ENCODE data around the gene OR5AN1.
A peak's percentile ranks its signal among the peaks of the same experiment; 100 is the strongest.

OR5AN1 gene

DNA sequence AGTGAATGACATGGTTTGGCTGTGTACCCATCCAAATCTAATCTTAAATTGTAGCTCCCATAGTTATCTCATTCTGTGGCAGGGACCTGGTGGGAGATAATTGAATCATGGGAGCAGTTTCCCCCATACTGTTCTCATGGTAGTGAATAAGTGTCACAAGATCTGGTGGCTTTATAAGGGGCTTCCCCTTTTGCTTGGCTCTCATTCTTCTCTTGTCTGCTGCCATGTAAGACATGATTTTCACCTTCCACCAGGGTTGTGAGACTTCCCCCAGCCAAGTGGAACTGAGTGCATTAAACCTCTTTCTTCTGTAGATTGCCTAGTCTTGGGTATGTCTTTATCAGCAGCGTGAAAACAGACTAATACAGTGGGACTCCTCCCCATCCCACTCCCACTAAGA is 56.4 kb downstream of the OR5AN1 start:
- no peaks in the 10 kb centered on the region for H3K79me1 ChIP-seq (ENCODE audit: low read length)
- H3K4me1 ChIP-seq (ENCODE audit: control insufficient read depth, low read depth, low read length), result no peaks in the 10 kb centered on the region
- H4K5ac ChIP-seq (ENCODE audit: low read length), result no peak overlapping the region
- H2BK120ac ChIP-seq (ENCODE audit: low read depth, low read length), result no peak overlapping the region
- H3K79me2 ChIP-seq (ENCODE audit: control insufficient read depth, insufficient read depth, low read length), result no peaks in the 10 kb centered on the region
- no peak for DNase-seq
- H3K27me3 ChIP-seq (ENCODE audit: insufficient read depth, low read length, poor library complexity), result no peaks in the 10 kb centered on the region
- no peak overlapping the region for H3K23ac ChIP-seq (ENCODE audit: low read length)
- H3K9ac ChIP-seq (ENCODE audit: low read length), result no peak overlapping the region
- H3K27ac ChIP-seq (ENCODE audit: low read depth, low read length), result no peak overlapping the region
- no peak overlapping the region for H3K4me2 ChIP-seq (ENCODE audit: low read length)
- H4K8ac ChIP-seq (ENCODE audit: low read depth, low read length), result no peak overlapping the region
- no peak overlapping the region for H2AK5ac ChIP-seq (ENCODE audit: low read length)
- H2BK5ac ChIP-seq (ENCODE audit: low read length), result no peak overlapping the region
- no peaks in the 10 kb centered on the region for H3K36me3 ChIP-seq (ENCODE audit: control insufficient read depth, insufficient read depth, low read length)
- WGBS (ENCODE audit: extremely low coverage, insufficient coverage, low lambda C conversion rate), result no CpG with 5 or more reads among the region's 1 CpG
- no peak overlapping the region for H3K4me3 ChIP-seq (ENCODE audit: low read length)
- H3K18ac ChIP-seq (ENCODE audit: low read length), result no peak overlapping the region
- H3K4ac ChIP-seq (ENCODE audit: low read depth, low read length), result no peak overlapping the region
- H2BK15ac ChIP-seq (replicated peaks; ENCODE audit: low read depth), result no peak overlapping the region
- H3K56ac ChIP-seq (ENCODE audit: low read length), result no peak overlapping the region

- Histone ChIP-seq H3K4me3 (ENCODE audit: low read length) (no peak overlapping the region), H3K27ac (ENCODE audit: low read depth, low read length) (no peak overlapping the region), H2AK5ac (ENCODE audit: low read length) (no peak overlapping the region), H3K79me2 (ENCODE audit: control insufficient read depth, insufficient read depth, low read length) (no peaks in the 10 kb centered on the region), H3K36me3 (ENCODE audit: control insufficient read depth, insufficient read depth, low read length) (no peaks in the 10 kb centered on the region), H3K9ac (ENCODE audit: low read length) (no peak overlapping the region), H3K23ac (ENCODE audit: low read length) (no peak overlapping the region), H3K27me3 (ENCODE audit: insufficient read depth, low read length, poor library complexity) (no peaks in the 10 kb centered on the region), H3K4me2 (ENCODE audit: low read length) (no peak overlapping the region), H3K4me1 (ENCODE audit: control insufficient read depth, low read depth, low read length) (no peaks in the 10 kb centered on the region), H3K18ac (ENCODE audit: low read length) (no peak overlapping the region), H2BK5ac (ENCODE audit: low read length) (no peak overlapping the region), H4K5ac (ENCODE audit: low read length) (no peak overlapping the region), H3K79me1 (ENCODE audit: low read length) (no peaks in the 10 kb centered on the region), H2BK15ac (replicated peaks; ENCODE audit: low read depth) (no peak overlapping the region), H3K56ac (ENCODE audit: low read length) (no peak overlapping the region), H3K4ac (ENCODE audit: low read depth, low read length) (no peak overlapping the region), H2BK120ac (ENCODE audit: low read depth, low read length) (no peak overlapping the region), H4K8ac (ENCODE audit: low read depth, low read length) (no peak overlapping the region)
- no peak for DNase-seq
- no CpG with 5 or more reads among the region's 5 CpGs for WGBS (ENCODE audit: extremely low coverage, insufficient coverage, low lambda C conversion rate)
Observed at GRCh38 chr11:59416613-59417012, 57.9 kb downstream of the OR5AN1 start.

DNA sequence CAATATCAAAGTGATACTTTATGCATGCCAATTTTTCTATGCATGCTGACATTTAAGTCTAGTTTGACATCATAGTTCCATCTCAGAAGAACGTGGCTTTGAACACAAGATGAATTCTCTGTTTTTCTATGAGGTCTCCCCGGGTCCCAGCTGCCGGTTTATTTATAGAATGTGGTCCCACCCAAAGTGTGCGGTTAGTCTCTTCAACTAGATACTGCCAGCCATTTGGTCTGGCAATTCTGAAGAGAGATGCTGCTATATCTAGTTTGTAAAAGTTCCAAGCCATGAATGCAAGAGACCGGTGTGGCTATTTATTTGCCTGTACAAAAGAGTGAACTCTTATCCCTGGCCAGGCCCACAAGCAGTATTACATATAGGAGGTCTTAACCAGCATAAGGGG is 58.3 kb downstream of the OR5AN1 start:
- Histone ChIP-seq H3K79me2 (ENCODE audit: control insufficient read depth, insufficient read depth, low read length) (no peaks in the 10 kb centered on the region), H3K9ac (ENCODE audit: low read length) (no peak overlapping the region), H3K4ac (ENCODE audit: low read depth, low read length) (no peak overlapping the region), H3K18ac (ENCODE audit: low read length) (no peak overlapping the region), H3K56ac (ENCODE audit: low read length) (no peak overlapping the region), H2BK5ac (ENCODE audit: low read length) (no peak overlapping the region), H3K4me3 (ENCODE audit: low read length) (no peak overlapping the region), H2BK15ac (replicated peaks; ENCODE audit: low read depth) (no peak overlapping the region), H3K27me3 (ENCODE audit: insufficient read depth, low read length, poor library complexity) (no peaks in the 10 kb centered on the region), H3K36me3 (ENCODE audit: control insufficient read depth, insufficient read depth, low read length) (no peaks in the 10 kb centered on the region), H4K8ac (ENCODE audit: low read depth, low read length) (no peak overlapping the region), H4K5ac (ENCODE audit: low read length) (no peak overlapping the region), H3K27ac (ENCODE audit: low read depth, low read length) (no peak overlapping the region), H2AK5ac (ENCODE audit: low read length) (no peak overlapping the region), H3K79me1 (ENCODE audit: low read length) (no peaks in the 10 kb centered on the region), H3K4me1 (ENCODE audit: control insufficient read depth, low read depth, low read length) (no peaks in the 10 kb centered on the region), H2BK120ac (ENCODE audit: low read depth, low read length) (no peak overlapping the region), H3K4me2 (ENCODE audit: low read length) (no peak overlapping the region), H3K23ac (ENCODE audit: low read length) (no peak overlapping the region)
- no CpG with 5 or more reads among the region's 5 CpGs for WGBS (ENCODE audit: extremely low coverage, insufficient coverage, low lambda C conversion rate)
- no peak for DNase-seq

DNA sequence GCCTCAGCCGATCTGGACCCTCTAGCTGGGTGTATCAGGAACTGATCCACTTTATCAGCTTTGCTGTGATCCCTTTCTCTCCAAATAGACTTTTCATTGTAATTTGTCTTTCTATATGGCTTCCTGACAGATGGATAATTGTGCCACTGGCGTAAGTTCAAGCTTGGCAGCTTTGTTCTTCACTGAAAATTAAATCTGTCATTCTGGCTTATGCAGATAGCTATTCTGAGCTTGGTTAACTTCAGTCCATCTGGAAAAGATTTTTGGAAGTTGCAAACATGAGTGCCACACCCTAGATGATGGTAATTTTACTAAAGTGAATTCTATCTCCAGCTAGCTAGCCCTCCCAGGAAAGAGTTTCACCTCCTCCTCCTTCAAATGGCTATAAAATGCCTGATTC is 59.5 kb downstream of the OR5AN1 start:
- H3K27ac ChIP-seq (ENCODE audit: low read depth, low read length), result no peak overlapping the region
- no peak overlapping the region for H3K4me2 ChIP-seq (ENCODE audit: low read length)
- no peak overlapping the region for H4K5ac ChIP-seq (ENCODE audit: low read length)
- H3K9ac ChIP-seq (ENCODE audit: low read length), result no peak overlapping the region
- H3K4me1 ChIP-seq (ENCODE audit: control insufficient read depth, low read depth, low read length), result no peaks in the 10 kb centered on the region
- DNase-seq, result no peak
- no peak overlapping the region for H3K4me3 ChIP-seq (ENCODE audit: low read length)
- H3K36me3 ChIP-seq (ENCODE audit: control insufficient read depth, insufficient read depth, low read length), result no peaks in the 10 kb centered on the region
- no peaks in the 10 kb centered on the region for H3K27me3 ChIP-seq (ENCODE audit: insufficient read depth, low read length, poor library complexity)
- H3K4ac ChIP-seq (ENCODE audit: low read depth, low read length), result no peak overlapping the region
- no peak overlapping the region for H4K8ac ChIP-seq (ENCODE audit: low read depth, low read length)
- H3K23ac ChIP-seq (ENCODE audit: low read length), result no peak overlapping the region
- no peak overlapping the region for H2BK5ac ChIP-seq (ENCODE audit: low read length)
- H3K56ac ChIP-seq (ENCODE audit: low read length), result no peak overlapping the region
- no peaks in the 10 kb centered on the region for H3K79me2 ChIP-seq (ENCODE audit: control insufficient read depth, insufficient read depth, low read length)
- H2BK15ac ChIP-seq (replicated peaks; ENCODE audit: low read depth), result peak overlapping the region; percentile 74
- no peak overlapping the region for H2BK120ac ChIP-seq (ENCODE audit: low read depth, low read length)
- H3K79me1 ChIP-seq (ENCODE audit: low read length), result no peaks in the 10 kb centered on the region
- no CpG with 5 or more reads among the region's 2 CpGs for WGBS (ENCODE audit: extremely low coverage, insufficient coverage, low lambda C conversion rate)
- H3K18ac ChIP-seq (ENCODE audit: low read length), result no peak overlapping the region
- no peak overlapping the region for H2AK5ac ChIP-seq (ENCODE audit: low read length)

Measured in mesendoderm (in vitro differentiated cells).